Neural progenitor cell (in vitro differentiated cells): ENCODE measurements around the gene ZNF738. TPM values are rescaled to one million over a fixed set of nuclear protein-coding genes. Genes with fewer than 3 reads are reported as not detected.
"Not testable (repeated sequence)": the region's sequence is repeated elsewhere in the genome, so short reads cannot be mapped to it uniquely, and the experiment has no call there.

ENCODE experiments used
- DNase-seq: peaks from one replicate; pipeline ENCODE4 v3.0.0-alpha.2; 2016; ENCODE audit warnings: low spot score
- H2AFZ ChIP-seq: fragments of 200-600 bp; sonication (generic); replicated peaks from 2 replicates; pipeline ENCODE4 v1.6.1; 2016; ENCODE audit warnings: antibody characterized with exemption
- H3F3A ChIP-seq: fragments of 200-600 bp; sonication (generic); 2 replicates; pipeline ENCODE4 v1.6.1; 2016; ENCODE audit warnings: antibody characterized with exemption, low read depth
- H3K27ac ChIP-seq: fragments of 200-600 bp; sonication (generic); 2 replicates; pipeline ENCODE4 v1.5.1; 2016; ENCODE audit warnings: mild to moderate bottlenecking
- H3K27me3 ChIP-seq: fragments of 200-600 bp; sonication (generic); 2 replicates; pipeline ENCODE4 v1.6.1; 2016; ENCODE audit warnings: mild to moderate bottlenecking, moderate library complexity
- H3K36me3 ChIP-seq: fragments of 200-600 bp; sonication (generic); 2 replicates; pipeline ENCODE4 v1.5.1; 2016
- H3K4me1 ChIP-seq: fragments of 200-600 bp; sonication (generic); 2 replicates; pipeline ENCODE4 v1.6.1; 2016; ENCODE audit warnings: mixed run types
- H3K4me2 ChIP-seq: fragments of 200-600 bp; sonication (generic); 2 replicates; pipeline ENCODE4 v1.6.1; 2016
- H3K4me3 ChIP-seq: fragments of 200-600 bp; sonication (generic); 2 replicates; pipeline ENCODE4 v1.5.1; 2016
- H3K79me2 ChIP-seq: fragments of 200-600 bp; sonication (generic); 2 replicates; pipeline ENCODE4 v1.6.1; 2016; ENCODE audit warnings: low read depth
- H3K9ac ChIP-seq: fragments of 200-600 bp; sonication (generic); 2 replicates; pipeline ENCODE4 v1.6.1; 2016
- H3K9me3 ChIP-seq: fragments of 200-600 bp; sonication (generic); 2 replicates; pipeline ENCODE4 v1.5.1; 2016; ENCODE audit warnings: low read depth
- H4K20me1 ChIP-seq: fragments of 200-600 bp; sonication (generic); 2 replicates; pipeline ENCODE4 v1.6.1; 2016; ENCODE audit warnings: low read depth
- H3K27ac Mint-ChIP-seq: 3 replicates; pipeline ENCODE4 v1.8.0; 2021; ENCODE audit warnings: mixed read lengths
- H3K27me3 Mint-ChIP-seq: 2 replicates; pipeline ENCODE4 v1.8.0; 2022; ENCODE audit warnings: low read depth, mild to moderate bottlenecking, inconsistent platforms, moderate library complexity, mixed read lengths; ENCODE audit not compliant: insufficient read depth
- H3K36me3 Mint-ChIP-seq: 3 replicates; pipeline ENCODE4 v1.8.0; 2021; ENCODE audit warnings: mixed read lengths
- H3K4me1 Mint-ChIP-seq: 3 replicates; pipeline ENCODE4 v1.8.0; 2021; ENCODE audit warnings: mixed read lengths
- H3K4me3 Mint-ChIP-seq: 3 replicates; pipeline ENCODE4 v1.8.0; 2021; ENCODE audit warnings: mild to moderate bottlenecking, moderate library complexity, mixed read lengths
- H3K9me3 Mint-ChIP-seq: 3 replicates; pipeline ENCODE4 v1.8.0; 2020; ENCODE audit warnings: mixed read lengths
- EZH2 ChIP-seq: fragments of 200-600 bp; sonication (generic); IDR thresholded peaks from 2 replicates; pipeline ENCODE4 v1.6.1; 2017; ENCODE audit warnings: antibody characterized with exemption, mild to moderate bottlenecking, moderate library complexity
- EZH2phosphoT487 ChIP-seq: fragments of 200-600 bp; sonication (generic); IDR thresholded peaks from 2 replicates; pipeline ENCODE4 v1.6.1; 2017; ENCODE audit warnings: antibody characterized with exemption
- total RNA-seq: library from RNA; depleted of rRNA; stranded (reverse); fragments of >200 nt; gene quantifications from 2 replicates; pipeline ENCODE4 v1.2.3, GENCODE V29; 2015; ENCODE audit warnings: low replicate concordance
- TF ChIP-seq, protein P1 (sequence below): fragments of 200-600 bp; sonication (generic); IDR thresholded peaks from 2 replicates; pipeline ENCODE4 v1.5.1; 2017; ENCODE audit warnings: antibody characterized with exemption, mild to moderate bottlenecking

Gene ZNF738
- total RNA-seq, result 180 and 268 TPM in 2 replicates

DNA sequence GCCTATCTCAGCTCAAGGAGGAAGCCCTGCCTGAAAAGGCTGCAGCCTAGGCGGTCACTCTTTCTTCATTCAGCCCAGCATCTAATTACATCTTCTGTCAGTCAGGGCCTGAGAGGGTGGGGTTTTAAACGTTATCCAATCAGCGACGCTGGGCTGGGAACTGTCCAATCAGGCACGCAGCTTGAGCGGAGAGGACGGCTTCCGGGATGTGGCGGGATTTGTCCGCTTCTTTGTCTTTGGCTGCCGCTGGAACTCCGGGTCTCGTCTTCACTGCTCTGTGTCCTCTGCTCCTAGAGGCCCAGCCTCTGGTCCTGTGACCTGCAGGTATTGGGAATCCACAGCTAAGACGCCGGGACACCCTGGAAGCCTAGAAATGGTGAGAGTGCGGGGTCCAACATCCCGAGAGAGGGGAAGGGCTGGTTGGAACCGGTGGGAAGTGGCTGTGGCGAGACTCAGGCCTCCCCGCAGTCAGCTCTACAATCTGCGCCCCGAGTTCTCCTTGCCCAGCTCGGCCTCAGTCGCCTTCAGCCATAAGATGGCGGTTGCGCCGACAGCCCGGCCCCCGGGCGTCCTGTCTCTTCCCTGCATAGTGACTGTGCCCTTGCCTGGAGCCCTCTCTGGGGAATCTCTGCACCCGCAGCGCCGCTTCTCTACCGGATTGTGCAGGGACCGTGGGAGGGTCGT lies at the start of gene ZNF738:
TSS of gene ZNF738 (plus strand) at position 233 of the 684 bp plus-strand sequence. CDS start at position 374, 141 bp downstream.
- peak; percentile 98 for DNase-seq
- Histone ChIP-seq H3K9me3 (no peaks in the 10 kb centered on the region), H4K20me1 (no peaks in the 10 kb centered on the region), H3K9ac (peak within 1 kb of the TSS; percentile 99), H3K79me2 (peaks cover 51% of the 10 kb centered on the region), H3K36me3 (peaks cover 35% of the 10 kb centered on the region), H3K27me3 (no peaks in the 10 kb centered on the region), H3F3A (peaks cover 7% of the 10 kb centered on the region), H2AFZ (peak within 1 kb of the TSS; percentile 40), H3K4me1 (peaks cover 3% of the 10 kb centered on the region), H3K27ac (peak within 1 kb of the TSS; percentile 99), H3K4me2 (peak within 1 kb of the TSS; percentile 95), H3K4me3 (peak within 1 kb of the TSS; percentile 96)
- Mint-ChIP-seq H3K4me3 (peak within 1 kb of the TSS; percentile 99), H3K36me3 (peaks cover 39% of the 10 kb centered on the region), H3K27ac (peak within 1 kb of the TSS; percentile 100), H3K9me3 (peaks cover 78% of the 10 kb centered on the region), H3K27me3 (peaks cover 13% of the 10 kb centered on the region), H3K4me1 (no peaks in the 10 kb centered on the region)
- TF ChIP-seq EZH2phosphoT487, result no peak
- TF ChIP-seq, protein P1, sequence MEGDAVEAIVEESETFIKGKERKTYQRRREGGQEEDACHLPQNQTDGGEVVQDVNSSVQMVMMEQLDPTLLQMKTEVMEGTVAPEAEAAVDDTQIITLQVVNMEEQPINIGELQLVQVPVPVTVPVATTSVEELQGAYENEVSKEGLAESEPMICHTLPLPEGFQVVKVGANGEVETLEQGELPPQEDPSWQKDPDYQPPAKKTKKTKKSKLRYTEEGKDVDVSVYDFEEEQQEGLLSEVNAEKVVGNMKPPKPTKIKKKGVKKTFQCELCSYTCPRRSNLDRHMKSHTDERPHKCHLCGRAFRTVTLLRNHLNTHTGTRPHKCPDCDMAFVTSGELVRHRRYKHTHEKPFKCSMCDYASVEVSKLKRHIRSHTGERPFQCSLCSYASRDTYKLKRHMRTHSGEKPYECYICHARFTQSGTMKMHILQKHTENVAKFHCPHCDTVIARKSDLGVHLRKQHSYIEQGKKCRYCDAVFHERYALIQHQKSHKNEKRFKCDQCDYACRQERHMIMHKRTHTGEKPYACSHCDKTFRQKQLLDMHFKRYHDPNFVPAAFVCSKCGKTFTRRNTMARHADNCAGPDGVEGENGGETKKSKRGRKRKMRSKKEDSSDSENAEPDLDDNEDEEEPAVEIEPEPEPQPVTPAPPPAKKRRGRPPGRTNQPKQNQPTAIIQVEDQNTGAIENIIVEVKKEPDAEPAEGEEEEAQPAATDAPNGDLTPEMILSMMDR, result no peak
- TF ChIP-seq EZH2, result no peak

GRCh38 chr19:21312807-21313206 lies 46.0 kb upstream of the ZNF738 start:
- H3K9ac ChIP-seq, H3K27ac Mint-ChIP-seq, H3K27ac ChIP-seq: not testable (repeated sequence)

GRCh38 chr19:21314676-21315075 lies 44.1 kb upstream of the ZNF738 start:
- Mint-ChIP-seq H3K27me3 (no peaks in the 10 kb centered on the region), H3K4me3 (no peak overlapping the region), H3K27ac (no peak overlapping the region), H3K36me3 (peaks cover 68% of the 10 kb centered on the region), H3K9me3 (peaks cover 75% of the 10 kb centered on the region), H3K4me1 (no peaks in the 10 kb centered on the region)
- Histone ChIP-seq H3K4me3 (no peak overlapping the region), H3K4me2 (no peak overlapping the region), H3K4me1 (no peaks in the 10 kb centered on the region), H3K27me3 (no peaks in the 10 kb centered on the region), H4K20me1 (peaks cover 8% of the 10 kb centered on the region), H2AFZ (no peak overlapping the region), H3K79me2 (peaks cover 99% of the 10 kb centered on the region), H3F3A (no peaks in the 10 kb centered on the region), H3K27ac (no peak overlapping the region), H3K36me3 (no peaks in the 10 kb centered on the region), H3K9ac (no peak overlapping the region), H3K9me3 (no peaks in the 10 kb centered on the region)
- DNase-seq, result no peak
- TF ChIP-seq EZH2 (no peak), EZH2phosphoT487 (no peak)
- TF ChIP-seq, protein P1, result no peak

More at GRCh38 chr19:21312807-21313206, 46.0 kb upstream of the ZNF738 start:
- Mint-ChIP-seq H3K36me3 (peaks cover 66% of the 10 kb centered on the region), H3K9me3 (peaks cover 77% of the 10 kb centered on the region)
- H3F3A ChIP-seq, H3K4me1 Mint-ChIP-seq, H3K9me3 ChIP-seq, H3K4me3 ChIP-seq, H3K4me3 Mint-ChIP-seq, H3K27me3 ChIP-seq, H2AFZ ChIP-seq, H3K4me1 ChIP-seq, H3K4me2 ChIP-seq, H4K20me1 ChIP-seq, H3K27me3 Mint-ChIP-seq, DNase-seq, H3K36me3 ChIP-seq: not testable (repeated sequence)
- H3K79me2 ChIP-seq, result peaks cover 84% of the 10 kb centered on the region

- TF ChIP-seq EZH2 (no peak), EZH2phosphoT487 (no peak)
- TF ChIP-seq, protein P1, result no peak
- Mint-ChIP-seq H3K27me3 (peaks cover 3% of the 10 kb centered on the region), H3K27ac (no peak overlapping the region), H3K9me3 (peaks cover 82% of the 10 kb centered on the region), H3K4me3 (no peak overlapping the region), H3K4me1 (no peaks in the 10 kb centered on the region), H3K36me3 (peaks cover 71% of the 10 kb centered on the region)
- Histone ChIP-seq H3K4me2 (no peak overlapping the region), H2AFZ (no peak overlapping the region), H3K27me3 (no peaks in the 10 kb centered on the region), H3K9me3 (no peaks in the 10 kb centered on the region), H3K79me2 (peaks cover 98% of the 10 kb centered on the region), H3K36me3 (no peaks in the 10 kb centered on the region), H3K4me3 (no peak overlapping the region), H3K27ac (no peak overlapping the region), H4K20me1 (peaks cover 8% of the 10 kb centered on the region), H3K4me1 (no peaks in the 10 kb centered on the region), H3K9ac (no peak overlapping the region), H3F3A (no peaks in the 10 kb centered on the region)
- DNase-seq, result no peak
Observed at GRCh38 chr19:21317821-21318220, 41.0 kb upstream of the ZNF738 start.
